Ectodermal cell (in vitro differentiated cells): Measurements from ENCODE around the gene TP53AIP1.
"Not testable (repeated sequence)": the region's sequence is repeated elsewhere in the genome, so short reads cannot be mapped to it uniquely, and the experiment has no call there.

Source experiments
- H3K27ac ChIP-seq: 2 replicates; pipeline ENCODE4 v1.7.0; 2013; ENCODE audit warnings: mild to moderate bottlenecking, low read depth, low read length; ENCODE audit not compliant: insufficient read depth, poor library complexity, severe bottlenecking
- H3K27me3 ChIP-seq: 2 replicates; pipeline ENCODE4 v1.7.0; 2013; ENCODE audit warnings: mild to moderate bottlenecking, low read length; ENCODE audit not compliant: insufficient read depth, control insufficient read depth, poor library complexity, severe bottlenecking
- H3K36me3 ChIP-seq: one replicate; pipeline ENCODE4 v1.7.0; 2013; ENCODE audit warnings: low read length; ENCODE audit not compliant: control insufficient read depth, insufficient read depth
- H3K4me1 ChIP-seq: one replicate; pipeline ENCODE4 v1.7.0; 2013; ENCODE audit warnings: low read length; ENCODE audit not compliant: control insufficient read depth, insufficient read depth
- H3K4me3 ChIP-seq: 2 replicates; pipeline ENCODE4 v1.7.0; 2013; ENCODE audit warnings: low read depth, low read length, control low read depth; ENCODE audit not compliant: insufficient read depth
- H3K9me3 ChIP-seq: 2 replicates; pipeline ENCODE4 v1.7.0; 2013; ENCODE audit warnings: mild to moderate bottlenecking, low read length, moderate library complexity; ENCODE audit not compliant: control insufficient read depth
- WGBS, 2 experiments: methylation state at CpG; one replicate each; pipeline ENCODE4 v1.1.7; 2013; ENCODE audit warnings: missing lambda C conversion rate in 2 of 2; 5-methylcytosine and 5-hydroxymethylcytosine counted together

The TP53AIP1 gene

DNA sequence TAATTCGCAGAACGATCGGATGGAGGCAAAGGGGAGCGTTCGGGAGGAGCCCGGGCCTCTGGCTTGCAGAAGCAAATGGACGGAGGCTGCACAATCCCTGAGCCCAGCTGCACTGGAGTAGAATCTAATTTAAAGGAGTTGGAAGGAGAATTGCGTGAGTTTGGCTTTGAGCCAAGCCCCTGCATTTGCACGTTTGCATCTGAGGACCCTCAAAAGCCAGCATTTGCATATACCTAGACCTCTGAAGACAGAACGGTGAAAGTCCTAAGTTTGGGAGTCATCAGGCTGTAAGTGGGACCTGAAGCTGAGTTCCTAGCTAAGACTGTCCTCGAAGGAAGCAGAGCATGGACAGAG, 15.6 kb downstream of the TP53AIP1 start:
- H3K27ac ChIP-seq: no peak overlapping the region
- 77 to 78% methylated on average over 11 of the region's 11 CpGs for WGBS, 2 experiments
- H3K27me3 ChIP-seq: peaks cover 5% of the 10 kb centered on the region
- no peaks in the 10 kb centered on the region for H3K36me3 ChIP-seq
- no peaks in the 10 kb centered on the region for H3K9me3 ChIP-seq
- H3K4me3 ChIP-seq: no peak overlapping the region
- peaks cover 22% of the 10 kb centered on the region for H3K4me1 ChIP-seq

DNA sequence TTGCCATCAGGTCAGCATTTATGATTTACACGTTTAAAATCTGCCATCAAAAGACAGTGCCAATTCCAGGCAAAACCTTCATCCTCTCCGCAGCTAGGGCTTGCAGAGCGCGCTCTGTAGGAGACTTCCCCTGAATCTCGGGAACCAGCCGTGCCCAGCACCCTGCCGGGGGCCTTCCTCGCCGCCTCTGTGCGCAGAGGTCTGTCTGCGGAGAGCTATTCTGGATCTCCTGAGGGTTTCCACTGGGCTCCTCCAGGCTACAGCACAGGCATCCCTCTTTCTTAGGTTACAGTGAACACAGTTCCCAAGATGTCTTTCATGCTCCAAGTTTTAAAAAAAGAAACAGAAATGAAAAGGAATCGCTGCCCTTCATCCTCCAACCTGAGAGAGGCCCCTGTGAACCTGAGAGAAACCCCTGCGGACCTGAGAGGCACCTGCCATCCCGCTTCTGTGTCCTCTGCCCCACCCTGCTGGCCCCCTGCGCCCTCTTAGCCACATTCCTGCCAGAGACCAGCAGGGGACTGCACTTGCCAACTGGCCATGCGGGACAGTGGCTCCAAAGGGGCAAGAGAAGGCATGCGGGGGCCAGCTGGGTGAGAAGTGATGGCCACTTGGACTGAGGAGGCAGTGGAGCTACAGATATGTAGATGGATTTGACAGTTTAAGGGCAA, 16.1 kb downstream of the TP53AIP1 start:
- H3K4me3 ChIP-seq: no peak overlapping the region
- H3K4me1 ChIP-seq: peaks cover 22% of the 10 kb centered on the region
- H3K9me3 ChIP-seq: no peaks in the 10 kb centered on the region
- no peaks in the 10 kb centered on the region for H3K36me3 ChIP-seq
- 49% methylated on average over 17 of the region's 17 CpGs for WGBS, 2 experiments
- H3K27ac ChIP-seq: no peak overlapping the region
- H3K27me3 ChIP-seq: peaks cover 5% of the 10 kb centered on the region

DNA sequence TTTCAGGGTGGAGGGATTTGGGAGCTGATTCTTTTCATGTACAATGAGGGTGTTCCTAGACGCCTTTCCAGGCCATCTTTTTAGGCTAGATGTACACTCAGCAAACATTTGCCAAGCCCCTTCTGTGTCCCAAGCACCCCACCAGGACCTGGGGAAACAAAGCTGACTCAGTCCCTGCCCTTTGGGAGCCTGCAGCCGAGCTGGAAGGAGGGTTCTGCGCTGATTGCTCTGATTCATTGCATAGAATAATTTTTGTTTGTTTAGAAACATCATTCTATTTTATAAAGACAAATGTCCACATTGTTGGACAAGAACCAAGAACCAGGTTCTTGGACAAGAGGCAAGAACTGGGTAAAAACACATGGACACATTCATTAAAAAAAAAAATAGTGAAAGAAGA, 16.7 kb downstream of the TP53AIP1 start:
- no peak overlapping the region for H3K27ac ChIP-seq
- no peaks in the 10 kb centered on the region for H3K36me3 ChIP-seq
- H3K27me3 ChIP-seq: peaks cover 5% of the 10 kb centered on the region
- WGBS, 2 experiments: 83% methylated on average over 3 of the region's 3 CpGs
- H3K9me3 ChIP-seq: no peaks in the 10 kb centered on the region
- H3K4me3 ChIP-seq: no peak overlapping the region
- peaks cover 22% of the 10 kb centered on the region for H3K4me1 ChIP-seq

DNA sequence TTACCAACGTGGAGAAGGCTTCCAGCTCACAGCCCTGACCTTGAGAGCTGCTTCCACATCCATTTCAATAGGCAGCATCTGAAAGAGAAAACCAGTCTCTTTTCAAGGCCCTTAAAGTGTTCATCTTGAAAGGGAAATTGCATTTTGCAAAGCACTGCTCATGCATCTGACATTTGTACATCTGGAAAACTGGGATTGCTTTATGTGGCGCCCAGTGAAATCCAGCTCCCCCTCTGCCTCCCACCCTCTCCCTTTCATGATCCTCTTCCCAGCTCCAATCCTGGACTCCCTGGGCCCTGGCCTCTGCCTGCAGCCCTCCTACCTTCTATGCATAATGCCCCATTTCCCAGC, 17.4 kb downstream of the TP53AIP1 start:
- 56 to 57% methylated on average over 2 of the region's 2 CpGs for WGBS, 2 experiments
- H3K27ac ChIP-seq: no peak overlapping the region
- peaks cover 5% of the 10 kb centered on the region for H3K27me3 ChIP-seq
- no peaks in the 10 kb centered on the region for H3K9me3 ChIP-seq
- H3K4me3 ChIP-seq: no peak overlapping the region
- H3K36me3 ChIP-seq: no peaks in the 10 kb centered on the region
- H3K4me1 ChIP-seq: peaks cover 22% of the 10 kb centered on the region

DNA sequence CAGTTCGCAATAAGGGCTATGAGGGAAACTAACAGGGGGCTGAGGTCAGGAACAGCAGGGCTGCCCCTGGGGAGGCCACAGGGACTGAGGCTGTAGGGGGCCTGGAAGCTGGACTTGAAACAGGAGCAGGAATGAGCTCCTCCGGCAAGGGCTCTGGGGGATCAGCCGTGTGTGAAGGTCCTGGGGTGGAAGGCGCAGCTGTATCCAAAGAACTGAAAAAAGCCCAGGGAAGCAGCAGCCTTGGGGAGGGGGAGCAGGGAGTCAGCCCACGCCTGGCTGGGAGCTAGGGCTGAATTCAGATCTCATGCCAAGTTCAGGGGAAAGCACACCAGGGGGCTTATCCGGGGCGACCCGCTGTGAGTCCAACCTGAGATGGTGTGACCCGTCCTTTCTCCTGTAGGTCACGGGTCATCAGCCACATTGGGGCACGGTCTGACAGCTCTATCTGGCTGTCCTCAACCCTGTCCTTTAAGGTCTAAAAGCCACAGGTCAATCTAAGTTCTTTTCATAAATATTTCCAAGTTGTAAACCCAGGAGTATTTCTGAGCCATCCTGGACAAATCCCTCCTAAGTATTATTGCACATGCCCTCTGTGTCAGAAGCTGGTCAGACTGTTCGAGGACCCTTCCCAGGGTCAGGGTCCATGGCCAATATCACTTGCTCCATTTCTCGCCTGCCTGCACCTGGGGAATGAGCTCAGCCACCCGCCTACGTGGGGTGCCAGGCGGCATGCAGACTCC, 18.0 kb downstream of the TP53AIP1 start:
- no peaks in the 10 kb centered on the region for H3K36me3 ChIP-seq
- H3K27ac ChIP-seq: no peak overlapping the region
- no peaks in the 10 kb centered on the region for H3K9me3 ChIP-seq
- peaks cover 16% of the 10 kb centered on the region for H3K4me1 ChIP-seq
- WGBS, 2 experiments: 75 to 76% methylated on average over 16 of the region's 16 CpGs
- no peak overlapping the region for H3K4me3 ChIP-seq
- peaks cover 5% of the 10 kb centered on the region for H3K27me3 ChIP-seq

DNA sequence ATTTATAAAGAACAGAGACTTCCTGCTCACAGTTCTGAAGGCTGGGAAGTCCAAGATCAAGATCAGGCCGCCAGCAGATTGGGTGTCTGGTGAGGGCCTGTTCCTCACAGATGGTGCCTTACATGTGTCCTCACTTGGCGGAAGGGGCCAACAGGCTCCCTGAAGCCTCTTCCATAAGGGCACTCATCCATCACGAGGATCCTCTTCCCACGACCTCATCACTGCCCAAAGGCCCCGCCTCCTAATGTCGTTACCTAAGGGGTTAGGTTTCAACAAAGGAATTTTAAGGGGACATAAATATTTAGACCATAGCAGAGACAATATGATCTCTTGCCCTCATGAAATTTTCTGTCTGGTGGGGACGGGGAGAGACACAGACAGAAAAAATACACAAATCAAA, 18.6 kb downstream of the TP53AIP1 start:
- Histone ChIP-seq H3K4me3 (no peak overlapping the region), H3K9me3 (no peaks in the 10 kb centered on the region), H3K36me3 (no peaks in the 10 kb centered on the region), H3K27ac (no peak overlapping the region), H3K4me1 (peaks cover 10% of the 10 kb centered on the region), H3K27me3 (peaks cover 5% of the 10 kb centered on the region)
- WGBS, 2 experiments: 77 to 78% methylated on average over 7 of the region's 7 CpGs

DNA sequence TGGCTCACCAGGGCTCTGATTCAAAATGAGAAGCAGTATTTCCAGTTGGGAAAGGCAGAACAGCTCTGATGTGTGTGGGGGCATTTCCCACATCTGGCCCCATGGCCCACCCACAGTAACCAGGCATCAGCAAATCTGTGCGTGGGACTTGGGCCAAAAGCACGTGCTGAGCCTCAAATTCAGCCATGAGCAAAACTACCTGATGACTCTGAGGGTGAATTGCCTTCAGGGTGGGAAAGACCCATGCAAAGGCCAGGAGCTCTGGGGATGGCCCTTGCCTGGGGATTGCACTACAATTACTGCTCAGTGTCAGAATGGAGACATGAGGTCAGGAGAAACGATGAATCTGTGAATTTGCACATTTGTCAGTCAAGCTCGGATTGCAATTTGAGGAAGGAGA, 20.9 kb downstream of the TP53AIP1 start:
- Histone ChIP-seq H3K4me1 (peaks cover 15% of the 10 kb centered on the region), H3K9me3 (no peaks in the 10 kb centered on the region), H3K27ac (no peak overlapping the region), H3K36me3 (no peaks in the 10 kb centered on the region), H3K4me3 (no peak overlapping the region), H3K27me3 (peaks cover 2% of the 10 kb centered on the region)
- WGBS, 2 experiments: 94 to 95% methylated on average over 4 of the region's 4 CpGs

DNA sequence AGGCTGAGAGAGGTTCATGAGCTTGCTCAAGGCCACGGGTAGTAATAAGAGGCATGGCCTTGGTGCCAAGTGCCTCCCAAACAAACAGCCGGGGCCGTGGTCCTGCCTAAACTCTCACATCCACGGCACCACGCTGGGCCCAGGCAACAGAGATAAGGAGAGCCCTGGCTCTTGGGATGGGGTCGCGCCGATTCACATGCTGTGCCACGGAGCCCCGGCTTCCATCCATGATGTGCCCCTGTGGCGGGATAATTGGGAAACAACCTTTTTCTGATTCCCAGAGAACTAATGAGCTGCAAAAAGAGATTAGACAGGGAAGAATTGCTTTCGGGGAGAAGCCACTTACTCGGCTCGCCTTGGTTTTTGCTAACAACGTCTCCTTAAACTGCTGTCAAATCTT, 22.0 kb downstream of the TP53AIP1 start:
- Histone ChIP-seq H3K36me3 (no peaks in the 10 kb centered on the region), H3K27me3 (no peaks in the 10 kb centered on the region), H3K27ac (no peak overlapping the region), H3K4me3 (no peak overlapping the region), H3K4me1 (peaks cover 8% of the 10 kb centered on the region), H3K9me3 (no peaks in the 10 kb centered on the region)
- WGBS, 2 experiments: 92 to 93% methylated on average over 15 of the region's 15 CpGs

DNA sequence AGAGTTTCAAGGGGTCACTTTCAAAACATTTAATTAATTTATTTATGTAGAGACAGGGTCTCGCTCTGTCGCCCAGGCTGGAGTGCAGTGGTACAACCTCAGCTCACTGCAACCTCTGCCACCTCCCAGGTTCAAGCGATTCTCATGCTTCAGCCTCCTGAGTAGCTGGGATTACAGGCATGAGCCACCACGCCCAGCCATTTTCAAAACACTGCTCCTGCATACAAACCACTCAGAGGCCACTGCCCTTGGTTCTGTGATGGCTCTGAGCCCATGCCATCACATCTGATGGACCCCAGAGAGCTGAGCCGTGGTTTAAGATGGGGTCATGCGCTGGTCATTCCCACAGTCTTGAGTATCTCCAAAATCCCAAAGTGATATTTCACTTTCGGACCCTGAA, 23.0 kb downstream of the TP53AIP1 start:
- H3K4me1 ChIP-seq, H3K9me3 ChIP-seq, H3K27me3 ChIP-seq, H3K27ac ChIP-seq, H3K4me3 ChIP-seq, H3K36me3 ChIP-seq: not testable (repeated sequence)
- 72 to 73% methylated on average over 7 of the region's 7 CpGs for WGBS, 2 experiments

DNA sequence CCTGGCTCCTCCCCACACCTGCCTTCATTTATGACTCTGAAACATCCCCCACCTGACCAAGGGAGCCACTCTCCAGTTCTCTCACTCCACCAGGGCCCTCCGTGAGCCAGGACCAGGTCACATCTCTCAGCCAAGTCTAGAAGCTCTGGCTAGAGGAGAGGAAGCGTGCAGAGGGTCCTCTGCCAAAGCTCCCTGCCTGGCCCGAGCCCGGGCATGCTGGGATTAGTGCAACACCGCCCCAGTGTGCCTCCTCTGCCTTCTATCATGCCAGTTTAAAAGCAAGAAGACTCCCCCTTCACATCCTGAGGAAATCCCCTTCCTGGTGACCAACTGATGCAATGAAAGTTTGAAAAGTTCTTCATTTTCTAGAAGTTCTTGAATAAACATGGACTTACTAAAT, 23.5 kb downstream of the TP53AIP1 start:
- H3K9me3 ChIP-seq: no peaks in the 10 kb centered on the region
- H3K36me3 ChIP-seq: no peaks in the 10 kb centered on the region
- H3K27ac ChIP-seq: no peak overlapping the region
- H3K4me3 ChIP-seq: no peak overlapping the region
- WGBS, 2 experiments: 80 to 85% methylated on average over 5 of the region's 5 CpGs
- H3K27me3 ChIP-seq: no peaks in the 10 kb centered on the region
- peaks cover 5% of the 10 kb centered on the region for H3K4me1 ChIP-seq
